Measurements from ENCODE around the gene RAD51AP2. TPM values are rescaled to one million over a fixed set of nuclear protein-coding genes. Genes with fewer than 3 reads are reported as not detected.

RAD51AP2 gene
- total and polyA plus RNA-seq, 10 of the 15 experiments (the other 5 are each of a cell fraction or from before 2014, with no cell fraction given) = under 0.01 to 0.02 TPM; not detected in 8

DNA sequence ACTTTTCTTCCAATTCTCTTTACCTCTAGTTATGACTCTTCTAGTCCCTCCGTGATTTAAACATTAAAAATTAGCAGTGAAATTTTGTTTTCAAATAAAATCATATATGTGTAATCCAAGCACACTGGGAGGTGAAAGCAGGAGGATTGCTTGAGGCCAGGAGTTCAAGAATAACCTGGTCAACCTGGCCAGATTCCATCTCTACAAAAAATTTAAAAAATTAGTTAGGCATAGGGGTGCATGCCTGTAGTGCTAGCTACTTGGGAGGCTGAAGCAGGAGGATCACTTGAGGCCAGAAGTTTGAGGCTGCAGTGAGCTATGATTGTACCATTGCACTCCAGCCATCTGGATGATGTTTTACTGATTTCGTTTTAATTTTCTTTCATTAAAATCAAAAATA is 15.3 kb upstream of the RAD51AP2 start (continued):
- TF ChIP-seq, protein P1, sequence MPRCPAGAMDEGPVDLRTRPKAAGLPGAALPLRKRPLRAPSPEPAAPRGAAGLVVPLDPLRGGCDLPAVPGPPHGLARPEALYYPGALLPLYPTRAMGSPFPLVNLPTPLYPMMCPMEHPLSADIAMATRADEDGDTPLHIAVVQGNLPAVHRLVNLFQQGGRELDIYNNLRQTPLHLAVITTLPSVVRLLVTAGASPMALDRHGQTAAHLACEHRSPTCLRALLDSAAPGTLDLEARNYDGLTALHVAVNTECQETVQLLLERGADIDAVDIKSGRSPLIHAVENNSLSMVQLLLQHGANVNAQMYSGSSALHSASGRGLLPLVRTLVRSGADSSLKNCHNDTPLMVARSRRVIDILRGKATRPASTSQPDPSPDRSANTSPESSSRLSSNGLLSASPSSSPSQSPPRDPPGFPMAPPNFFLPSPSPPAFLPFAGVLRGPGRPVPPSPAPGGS (IDR thresholded peaks at IDR 0.05; ENCODE audit: borderline replicate concordance, insufficient read depth, low read depth, low read length, poor library complexity, severe bottlenecking) = no peak

DNA sequence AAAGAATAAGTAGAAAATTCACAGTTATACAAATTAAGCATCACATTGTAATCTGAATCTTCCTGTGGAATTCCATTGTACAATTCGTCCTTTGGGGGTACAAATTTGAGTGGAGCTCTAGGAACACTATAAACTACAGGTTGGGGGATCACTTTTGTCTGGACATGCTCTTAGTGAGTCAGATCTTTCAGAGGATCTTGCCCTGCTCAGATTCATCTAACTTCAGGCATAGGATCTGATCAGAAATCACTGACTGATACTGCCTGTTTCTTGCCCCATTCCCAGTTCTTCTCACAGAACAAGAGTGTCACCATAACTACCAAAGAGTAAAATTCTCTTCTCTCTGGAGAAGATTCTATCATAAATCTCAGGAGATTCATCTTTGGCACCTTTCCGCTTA is 11.5 kb upstream of the RAD51AP2 start:
- DNase-seq (ENCODE audit: low read depth, low spot score) (no peak), FAIRE-seq (no peak), ATAC-seq (no peak)
- intact Hi-C loops (cut with micrococcal nuclease; ENCODE audit: unreplicated experiment) (no loop called here), in situ Hi-C loops (cut with MboI) (no loop called here)
- no peaks in the 10 kb centered on the region for H3K79me2 ChIP-seq (ENCODE audit: control insufficient read depth, insufficient read depth, low read length)
- ChIA-PET RAD21 (ENCODE audit: unreplicated experiment) (interaction anchor here (1.3 kb wide), 1 partner anchor 141 kb away, joined by 4 read pairs; no protein-coding TSS in a partner anchor), POLR2A (no interaction called here), SMC1A (ENCODE audit: uncharacterized antibody, unreplicated experiment) (no interaction called here), CTCF (interaction anchor here (0.6 kb wide), 1 partner anchor 25 kb away, joined by 4 read pairs; no protein-coding TSS in a partner anchor)
- H3K4me2 ChIP-seq (ENCODE audit: control insufficient read depth, insufficient read depth) = no peak overlapping the region
- no peak overlapping the region for H3K27ac ChIP-seq (ENCODE audit: control insufficient read depth, insufficient read depth)
- no TSS peak for BruUV-seq (replicated peaks)
- H3K4me1 ChIP-seq (ENCODE audit: control insufficient read depth, insufficient read depth, low read length) = no peaks in the 10 kb centered on the region
- no peak overlapping the region for H3K4me3 ChIP-seq
- no peak overlapping the region for H2AFZ ChIP-seq (ENCODE audit: control insufficient read depth, low read depth, low read length)
- no peaks in the 10 kb centered on the region for H3K27me3 ChIP-seq (replicated peaks in 1 of 2; ENCODE audit: control insufficient read depth in 2 of 2, insufficient read depth in 2 of 2, low read length in 1 of 2)
- WGBS (ENCODE audit: insufficient coverage, insufficient replicate concordance, low lambda C conversion rate, missing lambda C conversion rate) = 27% methylated on average over 2 of the region's 2 CpGs
- H3K9me3 ChIP-seq (replicated peaks; ENCODE audit: control insufficient read depth, insufficient read depth, low read length) = no peaks in the 10 kb centered on the region
- no peaks in the 10 kb centered on the region for H3K36me3 ChIP-seq (ENCODE audit: control insufficient read depth in 2 of 2, insufficient read depth in 2 of 2, low read length in 1 of 2)
- H3K9ac ChIP-seq (ENCODE audit: control insufficient read depth, insufficient read depth, low read length) = no peak overlapping the region
- no peaks in the 10 kb centered on the region for H4K20me1 ChIP-seq (ENCODE audit: control insufficient read depth, insufficient read depth)
- TF ChIP-seq, protein P2, sequence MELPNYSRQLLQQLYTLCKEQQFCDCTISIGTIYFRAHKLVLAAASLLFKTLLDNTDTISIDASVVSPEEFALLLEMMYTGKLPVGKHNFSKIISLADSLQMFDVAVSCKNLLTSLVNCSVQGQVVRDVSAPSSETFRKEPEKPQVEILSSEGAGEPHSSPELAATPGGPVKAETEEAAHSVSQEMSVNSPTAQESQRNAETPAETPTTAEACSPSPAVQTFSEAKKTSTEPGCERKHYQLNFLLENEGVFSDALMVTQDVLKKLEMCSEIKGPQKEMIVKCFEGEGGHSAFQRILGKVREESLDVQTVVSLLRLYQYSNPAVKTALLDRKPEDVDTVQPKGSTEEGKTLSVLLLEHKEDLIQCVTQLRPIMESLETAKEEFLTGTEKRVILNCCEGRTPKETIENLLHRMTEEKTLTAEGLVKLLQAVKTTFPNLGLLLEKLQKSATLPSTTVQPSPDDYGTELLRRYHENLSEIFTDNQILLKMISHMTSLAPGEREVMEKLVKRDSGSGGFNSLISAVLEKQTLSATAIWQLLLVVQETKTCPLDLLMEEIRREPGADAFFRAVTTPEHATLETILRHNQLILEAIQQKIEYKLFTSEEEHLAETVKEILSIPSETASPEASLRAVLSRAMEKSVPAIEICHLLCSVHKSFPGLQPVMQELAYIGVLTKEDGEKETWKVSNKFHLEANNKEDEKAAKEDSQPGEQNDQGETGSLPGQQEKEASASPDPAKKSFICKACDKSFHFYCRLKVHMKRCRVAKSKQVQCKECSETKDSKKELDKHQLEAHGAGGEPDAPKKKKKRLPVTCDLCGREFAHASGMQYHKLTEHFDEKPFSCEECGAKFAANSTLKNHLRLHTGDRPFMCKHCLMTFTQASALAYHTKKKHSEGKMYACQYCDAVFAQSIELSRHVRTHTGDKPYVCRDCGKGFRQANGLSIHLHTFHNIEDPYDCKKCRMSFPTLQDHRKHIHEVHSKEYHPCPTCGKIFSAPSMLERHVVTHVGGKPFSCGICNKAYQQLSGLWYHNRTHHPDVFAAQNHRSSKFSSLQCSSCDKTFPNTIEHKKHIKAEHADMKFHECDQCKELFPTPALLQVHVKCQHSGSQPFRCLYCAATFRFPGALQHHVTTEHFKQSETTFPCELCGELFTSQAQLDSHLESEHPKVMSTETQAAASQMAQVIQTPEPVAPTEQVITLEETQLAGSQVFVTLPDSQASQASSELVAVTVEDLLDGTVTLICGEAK (IDR thresholded peaks at IDR 0.05; ENCODE audit: borderline replicate concordance) = no peak
- TF ChIP-seq ASH2L (IDR thresholded peaks at IDR 0.05; ENCODE audit: borderline replicate concordance, low read depth) (no peak), ZNF384 (IDR thresholded peaks at IDR 0.05; ENCODE audit: borderline replicate concordance, low read depth, low read length) (no peak), NFXL1 (IDR thresholded peaks at IDR 0.05; ENCODE audit: borderline replicate concordance) (no peak), HDAC6 (IDR thresholded peaks at IDR 0.05; ENCODE audit: unreplicated experiment) (no peak), IKZF2 (IDR thresholded peaks at IDR 0.05) (no peak)
- TF ChIP-seq, protein P3, sequence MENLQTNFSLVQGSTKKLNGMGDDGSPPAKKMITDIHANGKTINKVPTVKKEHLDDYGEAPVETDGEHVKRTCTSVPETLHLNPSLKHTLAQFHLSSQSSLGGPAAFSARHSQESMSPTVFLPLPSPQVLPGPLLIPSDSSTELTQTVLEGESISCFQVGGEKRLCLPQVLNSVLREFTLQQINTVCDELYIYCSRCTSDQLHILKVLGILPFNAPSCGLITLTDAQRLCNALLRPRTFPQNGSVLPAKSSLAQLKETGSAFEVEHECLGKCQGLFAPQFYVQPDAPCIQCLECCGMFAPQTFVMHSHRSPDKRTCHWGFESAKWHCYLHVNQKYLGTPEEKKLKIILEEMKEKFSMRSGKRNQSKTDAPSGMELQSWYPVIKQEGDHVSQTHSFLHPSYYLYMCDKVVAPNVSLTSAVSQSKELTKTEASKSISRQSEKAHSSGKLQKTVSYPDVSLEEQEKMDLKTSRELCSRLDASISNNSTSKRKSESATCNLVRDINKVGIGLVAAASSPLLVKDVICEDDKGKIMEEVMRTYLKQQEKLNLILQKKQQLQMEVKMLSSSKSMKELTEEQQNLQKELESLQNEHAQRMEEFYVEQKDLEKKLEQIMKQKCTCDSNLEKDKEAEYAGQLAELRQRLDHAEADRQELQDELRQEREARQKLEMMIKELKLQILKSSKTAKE (IDR thresholded peaks at IDR 0.05; ENCODE audit: low read depth, poor library complexity, severe bottlenecking) = no peak
- TF ChIP-seq, protein P4, sequence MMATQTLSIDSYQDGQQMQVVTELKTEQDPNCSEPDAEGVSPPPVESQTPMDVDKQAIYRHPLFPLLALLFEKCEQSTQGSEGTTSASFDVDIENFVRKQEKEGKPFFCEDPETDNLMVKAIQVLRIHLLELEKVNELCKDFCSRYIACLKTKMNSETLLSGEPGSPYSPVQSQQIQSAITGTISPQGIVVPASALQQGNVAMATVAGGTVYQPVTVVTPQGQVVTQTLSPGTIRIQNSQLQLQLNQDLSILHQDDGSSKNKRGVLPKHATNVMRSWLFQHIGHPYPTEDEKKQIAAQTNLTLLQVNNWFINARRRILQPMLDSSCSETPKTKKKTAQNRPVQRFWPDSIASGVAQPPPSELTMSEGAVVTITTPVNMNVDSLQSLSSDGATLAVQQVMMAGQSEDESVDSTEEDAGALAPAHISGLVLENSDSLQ (IDR thresholded peaks at IDR 0.05) = no peak
- TF ChIP-seq, protein P5, sequence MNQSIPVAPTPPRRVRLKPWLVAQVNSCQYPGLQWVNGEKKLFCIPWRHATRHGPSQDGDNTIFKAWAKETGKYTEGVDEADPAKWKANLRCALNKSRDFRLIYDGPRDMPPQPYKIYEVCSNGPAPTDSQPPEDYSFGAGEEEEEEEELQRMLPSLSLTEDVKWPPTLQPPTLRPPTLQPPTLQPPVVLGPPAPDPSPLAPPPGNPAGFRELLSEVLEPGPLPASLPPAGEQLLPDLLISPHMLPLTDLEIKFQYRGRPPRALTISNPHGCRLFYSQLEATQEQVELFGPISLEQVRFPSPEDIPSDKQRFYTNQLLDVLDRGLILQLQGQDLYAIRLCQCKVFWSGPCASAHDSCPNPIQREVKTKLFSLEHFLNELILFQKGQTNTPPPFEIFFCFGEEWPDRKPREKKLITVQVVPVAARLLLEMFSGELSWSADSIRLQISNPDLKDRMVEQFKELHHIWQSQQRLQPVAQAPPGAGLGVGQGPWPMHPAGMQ (IDR thresholded peaks at IDR 0.05; ENCODE audit: borderline replicate concordance) = no peak
